Brain microvascular endothelial cell (primary cell): Measurements from ENCODE around the gene FARP1.

ENCODE experiments used
- DNase-seq: peaks from one replicate; pipeline ENCODE4 v3.0.0-alpha.2; 2020
- H3K27ac ChIP-seq: fragments of 250-450 bp; sonication (Bioruptor Pico); 2 replicates; pipeline ENCODE4 v1.5.1; 2020; ENCODE audit warnings: mild to moderate bottlenecking, moderate library complexity
- H3K27me3 ChIP-seq: fragments of 250-450 bp; sonication (Bioruptor Pico); replicated peaks from 2 replicates; pipeline ENCODE4 v1.5.1; 2020; ENCODE audit warnings: mild to moderate bottlenecking
- H3K36me3 ChIP-seq: fragments of 250-450 bp; sonication (Bioruptor Pico); replicated peaks from 2 replicates; pipeline ENCODE4 v1.5.1; 2020; ENCODE audit warnings: mild to moderate bottlenecking
- H3K4me3 ChIP-seq: 2 replicates; pipeline ENCODE4 v1.5.1; 2011; ENCODE audit warnings: low read depth, mild to moderate bottlenecking, control low read depth, low read length, moderate library complexity
- in situ Hi-C: cut with HindIII; loops from 2 replicates; pipeline ENCODE4 v1.10.0; 2017; ENCODE audit warnings: low sequenced_read_pairs, low pct_ligation_motif_present
- TF ChIP-seq, protein P1 (sequence below): IDR thresholded peaks from 2 replicates; pipeline ENCODE4 v1.5.1; 2011; ENCODE audit warnings: low read depth, mild to moderate bottlenecking, moderate library complexity, low read length, control low read depth, inconsistent platforms; ENCODE audit errors: missing control alignments

The FARP1 gene

DNA sequence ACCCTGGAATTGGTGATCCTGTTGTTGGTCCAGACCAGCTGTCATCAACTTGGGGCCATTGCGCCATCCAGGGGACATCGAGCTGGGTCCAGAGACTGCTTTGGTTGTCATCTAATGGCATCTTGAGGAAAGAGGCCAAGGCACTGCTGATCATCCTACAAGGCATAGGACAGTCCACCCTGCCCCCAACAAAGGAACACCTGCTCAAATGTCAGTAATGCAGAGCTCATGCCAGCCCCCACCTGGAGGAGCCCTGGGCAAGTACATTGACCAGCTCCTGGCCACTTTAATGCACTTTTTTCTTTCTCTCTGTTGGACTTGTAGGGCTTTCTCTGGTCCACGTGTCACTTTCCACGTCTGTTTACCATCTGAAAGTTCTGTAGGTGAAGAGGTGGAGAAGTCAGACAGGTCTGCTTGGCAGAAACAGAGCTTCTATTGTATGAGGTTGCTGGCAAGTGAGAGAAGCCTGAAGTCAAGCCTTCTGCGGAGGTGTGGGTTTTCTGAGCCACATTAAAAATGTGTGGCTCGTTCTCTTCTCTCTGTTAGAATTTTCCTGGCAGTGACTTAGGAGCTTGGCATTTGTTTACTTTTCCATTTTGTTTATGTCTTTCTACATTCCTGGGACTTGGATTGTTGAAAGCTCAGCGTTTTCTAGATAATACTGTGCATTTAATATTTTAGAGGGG, 158.2 kb downstream of the FARP1 start:
- no peak for DNase-seq
- TF ChIP-seq, protein P1, sequence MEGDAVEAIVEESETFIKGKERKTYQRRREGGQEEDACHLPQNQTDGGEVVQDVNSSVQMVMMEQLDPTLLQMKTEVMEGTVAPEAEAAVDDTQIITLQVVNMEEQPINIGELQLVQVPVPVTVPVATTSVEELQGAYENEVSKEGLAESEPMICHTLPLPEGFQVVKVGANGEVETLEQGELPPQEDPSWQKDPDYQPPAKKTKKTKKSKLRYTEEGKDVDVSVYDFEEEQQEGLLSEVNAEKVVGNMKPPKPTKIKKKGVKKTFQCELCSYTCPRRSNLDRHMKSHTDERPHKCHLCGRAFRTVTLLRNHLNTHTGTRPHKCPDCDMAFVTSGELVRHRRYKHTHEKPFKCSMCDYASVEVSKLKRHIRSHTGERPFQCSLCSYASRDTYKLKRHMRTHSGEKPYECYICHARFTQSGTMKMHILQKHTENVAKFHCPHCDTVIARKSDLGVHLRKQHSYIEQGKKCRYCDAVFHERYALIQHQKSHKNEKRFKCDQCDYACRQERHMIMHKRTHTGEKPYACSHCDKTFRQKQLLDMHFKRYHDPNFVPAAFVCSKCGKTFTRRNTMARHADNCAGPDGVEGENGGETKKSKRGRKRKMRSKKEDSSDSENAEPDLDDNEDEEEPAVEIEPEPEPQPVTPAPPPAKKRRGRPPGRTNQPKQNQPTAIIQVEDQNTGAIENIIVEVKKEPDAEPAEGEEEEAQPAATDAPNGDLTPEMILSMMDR: no peak
- Histone ChIP-seq H3K36me3 (no peaks in the 10 kb centered on the region), H3K4me3 (no peak overlapping the region), H3K27ac (no peak overlapping the region), H3K27me3 (no peaks in the 10 kb centered on the region)
- in situ Hi-C loops: no loop called here

- no peak overlapping the region for H3K27ac ChIP-seq
- H3K4me3 ChIP-seq: no peak overlapping the region
- H3K27me3 ChIP-seq: no peaks in the 10 kb centered on the region
- H3K36me3 ChIP-seq: no peaks in the 10 kb centered on the region
- DNase-seq: no peak
- in situ Hi-C loops: no loop called here
- TF ChIP-seq, protein P1: no peak
These were observed 158.8 kb downstream of the FARP1 start for GRCh38 chr13:98301721-98302120.

DNA sequence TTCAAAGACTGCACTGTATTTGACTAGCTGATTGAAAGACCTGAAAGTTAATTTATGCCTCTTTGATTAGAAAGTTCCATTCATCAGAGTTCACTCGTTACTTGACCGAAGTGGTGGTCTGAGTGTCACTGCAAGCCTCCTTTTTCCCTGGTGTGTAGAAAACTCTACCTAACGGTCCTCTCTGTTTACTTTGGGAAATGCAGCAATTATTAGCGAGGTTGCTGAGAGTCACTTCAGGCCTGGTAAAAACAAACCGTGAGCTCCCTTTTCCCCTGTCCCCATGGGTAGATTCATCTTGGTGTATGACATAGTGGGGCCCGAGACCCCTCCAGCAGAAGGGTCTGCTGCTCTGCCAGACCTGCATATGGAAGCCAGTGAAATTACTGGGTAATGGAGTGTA, 161.0 kb downstream of the FARP1 start:
- Histone ChIP-seq H3K4me3 (no peak overlapping the region), H3K27ac (no peak overlapping the region), H3K27me3 (no peaks in the 10 kb centered on the region), H3K36me3 (no peaks in the 10 kb centered on the region)
- DNase-seq: no peak
- in situ Hi-C loops: no loop called here
- TF ChIP-seq, protein P1: no peak

- Histone ChIP-seq H3K27me3 (no peaks in the 10 kb centered on the region), H3K4me3 (no peak overlapping the region), H3K36me3 (no peaks in the 10 kb centered on the region), H3K27ac (no peak overlapping the region)
- in situ Hi-C loops: no loop called here
- TF ChIP-seq, protein P1: no peak
- DNase-seq: no peak
These were observed 162.8 kb downstream of the FARP1 start for GRCh38 chr13:98305670-98306069.

- Histone ChIP-seq H3K36me3 (no peaks in the 10 kb centered on the region), H3K27ac (peak overlapping the region; percentile 13), H3K27me3 (no peaks in the 10 kb centered on the region), H3K4me3 (no peak overlapping the region)
- no peak for DNase-seq
- TF ChIP-seq, protein P1: no peak
- in situ Hi-C loops: no loop called here
These were observed 164.7 kb downstream of the FARP1 start for GRCh38 chr13:98307463-98308085.
